DMS79 treated with DMSO at 0.1 percent for 48 hours (cell line): Measurements from ENCODE around the gene RPL31.
A peak's percentile ranks its signal among the peaks of the same experiment; 100 is the strongest.

ENCODE experiments used
- DNase-seq: peaks from one replicate; lab custom pipeline; 2025; lab: John Stamatoyannopoulos, UW

The RPL31 gene

GRCh38 chr2:101001691-101002561 lies at the start of gene RPL31:
Gene RPL31, plus strand, starts transcription at chr2:101002289. Its CDS starts 413 bp downstream, at chr2:101002702.
- DNase-seq = peak; percentile 97

GRCh38 chr2:100952512-100952911 lies 49.6 kb upstream of the RPL31 start:
- no peak for DNase-seq

- no peak for DNase-seq
These were observed 48.6 kb upstream of the RPL31 start for GRCh38 chr2:100953406-100954043.

- DNase-seq = no peak
These were observed 48.1 kb upstream of the RPL31 start for GRCh38 chr2:100954044-100954420.

- DNase-seq = no peak
These were observed 46.9 kb upstream of the RPL31 start for GRCh38 chr2:100955226-100955625.

- DNase-seq = no peak
These were observed 46.0 kb upstream of the RPL31 start for GRCh38 chr2:100956081-100956480.

- DNase-seq = no peak
These were observed 44.0 kb upstream of the RPL31 start for GRCh38 chr2:100957996-100958653.

- DNase-seq = no peak
These were observed 42.7 kb upstream of the RPL31 start for GRCh38 chr2:100959225-100959880.

GRCh38 chr2:100960688-100961087 lies 41.4 kb upstream of the RPL31 start:
- no peak for DNase-seq

- DNase-seq = no peak
These were observed 39.6 kb upstream of the RPL31 start for GRCh38 chr2:100962366-100963025.

GRCh38 chr2:100963026-100963375 lies 39.1 kb upstream of the RPL31 start:
- no peak for DNase-seq

GRCh38 chr2:100964222-100964621 lies 37.9 kb upstream of the RPL31 start:
- DNase-seq = no peak

- no peak for DNase-seq
These were observed 37.4 kb upstream of the RPL31 start for GRCh38 chr2:100964681-100965169.

- DNase-seq = no peak
These were observed 36.5 kb upstream of the RPL31 start for GRCh38 chr2:100965596-100965995.

- DNase-seq = no peak
These were observed 34.4 kb upstream of the RPL31 start for GRCh38 chr2:100967716-100968115.

- DNase-seq = no peak
These were observed 33.6 kb upstream of the RPL31 start for GRCh38 chr2:100968146-100969145.

- no peak for DNase-seq
These were observed 32.1 kb upstream of the RPL31 start for GRCh38 chr2:100969998-100970397.

- no peak for DNase-seq
These were observed 30.9 kb upstream of the RPL31 start for GRCh38 chr2:100971221-100971620.

- DNase-seq = no peak
These were observed 29.6 kb upstream of the RPL31 start for GRCh38 chr2:100972452-100972851.

GRCh38 chr2:100974712-100975520 lies 27.2 kb upstream of the RPL31 start:
- no peak for DNase-seq
